CD4-positive, alpha-beta T cell treated with Interleukin-6 for 4 hours (primary cell): ENCODE measurements around the gene MYO1A.

Source experiments
- DNase-seq: peaks from one replicate; pipeline ENCODE4 v3.0.0-alpha.2; 2020; ENCODE audit warnings: mixed read lengths

The MYO1A gene

DNA sequence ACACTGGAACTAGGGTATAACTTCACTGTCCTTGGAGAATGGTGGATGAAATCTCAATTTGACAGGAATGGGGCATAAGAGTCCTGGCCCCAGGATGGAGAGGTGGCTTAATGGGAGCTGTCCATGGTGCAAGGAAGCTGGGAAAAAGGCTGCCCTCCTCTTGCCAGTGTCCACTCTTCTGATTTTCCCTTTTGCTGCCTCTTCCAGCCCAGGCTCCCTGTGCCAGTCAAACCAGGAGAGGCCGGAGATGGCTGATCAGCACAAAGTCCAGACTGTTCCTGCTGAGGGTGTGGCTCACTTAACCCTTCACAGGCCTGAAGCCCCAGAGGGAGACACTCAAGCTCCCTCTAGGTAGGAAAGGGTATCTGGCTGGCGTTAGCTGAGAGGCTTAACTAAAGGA lies at the start of gene MYO1A:
TSS of gene MYO1A (minus strand) at position 240 of the 400 bp plus-strand sequence. CDS start 1,806 bp downstream, outside the sequence.
- no peak for DNase-seq

DNA sequence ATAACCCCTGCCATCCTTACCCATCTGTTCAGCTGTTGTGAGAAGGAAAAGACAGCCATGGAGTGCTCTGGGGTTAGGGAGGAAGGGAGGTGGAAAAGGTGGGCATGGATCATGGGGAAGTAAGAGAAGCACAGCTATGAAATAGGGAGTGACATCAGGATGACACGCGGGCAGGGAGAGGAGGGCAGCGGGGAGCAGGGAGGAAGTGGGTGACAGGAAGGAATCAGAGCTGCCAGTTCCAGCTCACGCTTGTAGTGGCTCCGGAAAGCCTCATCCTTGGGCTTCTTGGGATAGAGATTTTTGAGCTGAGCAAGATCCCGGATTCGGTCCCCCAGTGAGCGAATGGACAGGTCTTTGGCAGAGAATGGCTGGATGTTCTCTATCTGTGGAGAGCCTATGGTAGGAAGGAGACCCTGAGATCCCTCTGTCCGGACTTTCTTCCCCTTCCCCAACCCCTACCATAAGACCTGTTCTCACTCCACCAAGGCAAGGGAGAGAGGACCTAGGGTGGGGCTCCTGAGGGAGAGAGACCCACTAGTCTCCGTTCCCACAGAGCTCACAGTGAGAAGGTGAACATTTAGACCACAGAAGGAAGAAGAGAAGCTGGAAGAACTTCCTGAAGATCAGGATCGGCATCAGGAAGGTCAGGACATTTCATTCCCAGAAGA lies 49.3 kb upstream of the MYO1A start:
- DNase-seq, result no peak

DNA sequence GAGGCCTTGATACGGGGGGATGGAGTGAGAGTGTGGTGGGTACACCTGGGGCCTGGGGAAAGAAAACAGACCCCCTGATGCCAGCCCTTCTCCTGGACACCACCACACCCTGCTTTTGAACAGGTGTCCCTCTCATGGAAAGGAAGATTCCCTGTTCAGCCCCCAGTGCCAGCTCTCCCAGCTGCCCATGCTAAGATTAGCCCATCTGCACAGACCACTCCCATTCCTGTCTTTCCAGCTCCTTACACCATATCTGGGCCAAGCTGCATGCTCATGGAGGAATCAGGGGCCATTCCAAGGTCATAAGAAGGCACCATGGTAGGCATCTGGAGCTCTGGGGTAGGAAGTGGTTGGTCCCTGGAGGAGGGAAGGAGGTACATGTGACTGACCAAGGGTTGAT lies 48.6 kb upstream of the MYO1A start:
- no peak for DNase-seq

DNA sequence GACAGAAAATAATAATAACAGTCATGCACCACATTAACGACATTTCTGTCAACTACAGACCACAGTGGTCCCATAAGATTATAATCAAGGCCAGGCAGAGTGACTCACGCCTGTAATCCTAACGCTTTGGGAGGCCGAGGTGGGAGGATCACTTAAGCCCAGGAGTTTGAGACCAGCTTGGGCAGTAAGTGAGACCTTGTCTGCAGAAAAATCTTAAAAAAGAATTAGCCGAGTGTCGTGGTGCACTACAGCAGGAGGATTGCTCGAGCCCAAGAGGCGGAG lies 47.6 kb upstream of the MYO1A start:
- no peak for DNase-seq

DNA sequence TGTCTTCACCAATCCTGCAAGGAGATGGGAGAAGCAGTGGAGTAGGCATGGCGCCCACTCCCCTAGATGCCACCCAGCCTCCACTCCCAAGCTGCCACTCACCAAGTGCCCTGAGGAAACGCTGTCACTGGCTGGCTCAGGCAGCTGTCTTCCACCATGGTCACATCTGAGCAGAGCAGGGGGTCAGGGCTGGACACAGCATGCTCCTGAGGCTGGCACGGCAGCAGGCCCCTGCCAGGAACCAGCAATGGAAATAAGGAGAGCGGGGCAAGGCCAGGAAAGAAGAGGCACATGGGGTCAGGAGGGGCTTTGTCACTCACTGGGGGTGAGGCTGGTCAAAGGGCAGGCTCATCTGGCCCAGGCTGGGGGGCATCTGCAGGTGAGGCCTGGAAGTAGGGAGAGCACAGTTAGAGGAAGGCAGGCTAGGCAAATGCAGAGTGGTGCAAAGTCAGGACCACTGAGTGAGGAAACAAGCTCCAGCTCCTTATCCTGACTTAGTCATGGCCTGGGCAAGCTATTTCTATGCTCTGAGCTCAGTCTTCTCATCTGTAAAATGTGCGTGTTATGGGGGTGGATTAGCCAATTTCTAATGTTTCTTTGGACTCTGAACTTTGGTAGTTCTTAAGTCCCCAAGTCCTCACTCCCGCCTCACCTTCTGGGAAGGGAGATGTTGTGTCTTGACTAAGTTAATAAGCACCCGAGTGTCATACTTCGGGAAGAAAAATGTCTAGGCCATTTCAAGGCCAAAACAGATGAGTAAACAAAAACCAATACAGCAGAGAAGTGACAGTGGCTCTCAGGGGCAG lies 47.0 kb upstream of the MYO1A start:
- no peak for DNase-seq

DNA sequence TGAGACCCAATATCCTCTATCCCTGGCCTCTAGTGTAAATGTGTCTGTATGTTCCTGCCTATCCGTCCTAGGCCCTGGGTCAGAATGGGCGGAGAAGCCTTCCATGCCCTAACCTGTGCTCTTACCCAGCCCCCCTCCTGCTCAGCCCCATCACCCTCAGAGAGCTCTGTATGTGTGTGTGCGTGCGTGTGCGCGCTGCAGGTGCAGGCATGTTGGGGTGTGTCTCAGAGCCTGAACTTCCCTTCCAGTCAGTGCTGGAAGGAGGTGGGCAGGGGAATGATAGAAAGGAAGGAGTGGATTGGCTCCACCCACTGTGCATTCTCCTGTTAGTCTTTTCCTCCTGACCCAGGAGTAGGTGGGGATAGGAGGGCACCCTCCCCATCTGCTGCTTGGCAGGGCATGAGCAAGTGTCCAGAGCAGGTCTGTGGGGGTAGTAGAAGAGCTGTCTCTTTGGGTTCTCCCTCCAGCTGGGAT lies 46.2 kb upstream of the MYO1A start:
- no peak for DNase-seq

DNA sequence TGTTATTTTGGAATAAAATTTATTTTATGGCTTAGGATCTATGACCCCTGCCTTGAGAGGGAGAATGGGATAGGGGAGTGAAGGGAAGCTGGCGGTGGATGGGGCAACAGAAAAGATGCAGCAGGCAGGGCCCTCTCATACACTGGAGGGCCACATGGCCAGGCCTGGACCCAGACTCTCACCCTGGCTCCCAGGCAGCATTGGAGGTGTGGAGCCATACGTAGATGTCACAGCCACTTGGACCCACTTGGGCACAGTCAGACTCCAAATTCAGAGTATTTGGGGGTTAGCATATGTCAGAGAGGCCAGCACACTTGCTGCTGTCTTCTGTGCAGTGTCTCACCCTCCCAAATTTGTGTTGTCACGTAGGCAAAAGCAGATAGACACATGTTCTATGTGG lies 45.5 kb upstream of the MYO1A start:
- DNase-seq, result no peak

DNA sequence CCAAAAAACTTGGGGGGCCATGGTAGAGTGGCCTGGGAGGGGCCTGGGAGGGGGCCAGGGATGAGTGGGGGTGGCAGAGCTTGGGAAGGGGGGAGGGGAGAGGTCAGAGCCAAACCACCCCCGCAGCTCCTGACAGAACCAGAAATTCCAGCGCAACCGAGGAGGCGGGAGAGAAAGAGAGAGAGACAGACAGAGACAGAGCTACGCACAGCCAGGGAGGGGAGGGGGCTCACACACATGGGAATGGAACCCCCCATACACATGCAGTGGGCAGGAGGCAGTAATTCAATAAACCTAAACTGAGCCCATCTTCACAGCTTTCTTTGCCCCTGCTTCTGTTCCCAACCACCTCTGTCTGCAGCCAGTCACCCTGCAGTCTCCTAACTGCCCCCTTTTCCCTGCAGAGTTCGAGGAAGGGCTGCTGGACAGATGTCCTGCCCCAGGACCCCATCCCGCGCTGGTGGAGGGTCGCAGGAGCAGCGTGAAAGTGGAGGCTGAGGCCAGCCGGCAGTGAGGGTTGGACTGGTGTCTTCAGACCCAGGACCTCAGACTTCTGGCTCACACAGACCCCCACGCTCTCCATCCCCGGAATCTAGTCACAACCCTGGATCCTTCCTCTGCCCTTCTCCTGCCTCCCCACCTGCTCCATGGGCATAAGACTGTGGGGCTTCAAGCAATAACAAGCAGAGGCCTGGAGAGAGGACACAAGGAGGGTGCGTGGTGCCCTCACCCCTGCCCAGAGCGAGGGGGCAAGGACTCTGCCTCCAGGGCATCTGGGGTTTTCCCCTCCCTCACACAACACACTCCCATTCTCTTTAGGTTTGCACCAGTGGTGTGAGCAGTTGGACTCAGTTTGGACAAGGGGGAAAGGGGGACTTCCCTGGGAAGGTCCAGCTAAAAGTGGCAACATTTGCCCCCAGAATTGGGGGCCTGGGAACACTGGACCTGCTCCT lies 44.6 kb upstream of the MYO1A start:
- no peak for DNase-seq

DNA sequence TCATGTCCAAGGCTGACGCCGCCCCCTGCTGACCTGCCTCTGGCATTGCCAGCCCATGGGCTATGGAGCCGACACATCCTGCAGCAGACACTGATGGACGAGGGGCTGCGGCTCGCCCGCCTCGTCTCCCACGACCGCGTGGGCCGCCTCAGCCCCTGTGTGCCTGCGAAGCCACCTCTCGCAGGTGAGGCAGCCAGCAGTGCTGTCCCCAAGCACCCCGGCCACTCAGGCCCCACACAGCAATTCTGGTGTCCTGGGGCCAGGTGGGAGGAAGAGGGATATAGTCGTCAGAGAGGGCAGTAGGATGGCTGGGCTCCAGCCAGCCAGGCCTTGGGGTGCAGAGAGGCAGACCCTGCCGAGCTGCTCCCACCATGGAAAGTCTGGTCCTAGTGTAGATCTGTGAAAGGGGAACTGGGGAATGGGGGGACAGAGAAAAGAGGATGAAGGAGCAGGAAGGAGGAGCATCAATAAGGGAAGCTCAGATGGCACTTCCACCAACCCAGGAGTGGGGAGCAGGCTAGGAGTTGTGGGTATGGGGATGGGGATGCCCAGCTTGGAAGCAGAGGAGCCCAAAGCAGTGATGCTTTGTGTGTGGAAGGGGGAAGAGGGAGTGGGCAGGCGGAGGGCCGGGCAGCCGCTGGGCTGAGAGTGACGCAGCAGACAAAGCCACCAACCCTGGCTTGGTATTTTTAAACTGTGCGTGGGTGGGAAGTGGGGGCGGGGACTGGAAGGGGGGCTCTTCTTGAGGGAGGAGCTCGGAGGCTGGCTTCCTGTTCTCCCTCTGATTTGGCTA lies 43.7 kb upstream of the MYO1A start:
- peak; percentile 78 for DNase-seq

DNA sequence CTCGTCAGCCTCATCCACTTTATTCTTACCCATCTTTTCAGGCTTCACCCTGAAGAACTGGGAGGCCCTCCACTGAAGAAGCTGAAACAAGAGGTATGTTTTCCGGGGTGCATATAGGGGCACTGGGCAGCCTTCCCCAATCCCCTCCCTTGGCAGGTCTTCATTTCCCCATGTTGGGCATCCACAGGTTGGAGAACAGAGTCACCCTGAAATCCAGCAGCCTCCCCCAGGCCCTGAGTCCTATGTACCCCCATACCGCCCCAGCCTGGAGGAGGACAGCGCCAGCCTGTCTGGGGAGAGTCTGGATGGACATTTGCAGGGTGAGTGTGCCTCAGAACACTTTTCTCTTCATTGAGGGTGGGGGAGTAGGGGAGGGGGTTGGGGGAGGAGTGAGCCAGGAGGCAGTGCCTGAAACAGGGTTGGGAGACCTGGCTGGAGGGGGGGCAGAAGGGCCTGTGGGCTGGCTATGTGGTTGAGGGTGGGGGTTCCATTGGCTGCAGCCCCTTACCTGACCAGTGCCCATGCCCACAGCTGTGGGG lies 43.0 kb upstream of the MYO1A start:
- DNase-seq, result no peak

DNA sequence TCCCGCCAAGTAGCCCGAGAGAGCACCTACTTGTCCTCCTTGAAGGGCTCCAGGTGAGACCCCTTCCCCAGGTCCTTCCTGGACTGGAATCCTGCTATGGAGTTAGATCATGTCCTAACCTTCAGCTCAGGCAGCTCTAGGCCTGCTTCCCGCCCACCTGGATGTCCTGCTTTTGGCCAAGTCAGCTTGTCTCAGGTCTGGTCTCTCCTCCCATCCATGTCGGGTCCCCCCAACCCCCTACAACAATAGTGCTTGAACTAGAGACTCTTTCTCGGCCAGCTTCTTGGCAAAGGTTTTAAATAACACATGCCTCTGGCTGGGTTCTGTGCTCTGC lies 42.6 kb upstream of the MYO1A start:
- no peak for DNase-seq

DNA sequence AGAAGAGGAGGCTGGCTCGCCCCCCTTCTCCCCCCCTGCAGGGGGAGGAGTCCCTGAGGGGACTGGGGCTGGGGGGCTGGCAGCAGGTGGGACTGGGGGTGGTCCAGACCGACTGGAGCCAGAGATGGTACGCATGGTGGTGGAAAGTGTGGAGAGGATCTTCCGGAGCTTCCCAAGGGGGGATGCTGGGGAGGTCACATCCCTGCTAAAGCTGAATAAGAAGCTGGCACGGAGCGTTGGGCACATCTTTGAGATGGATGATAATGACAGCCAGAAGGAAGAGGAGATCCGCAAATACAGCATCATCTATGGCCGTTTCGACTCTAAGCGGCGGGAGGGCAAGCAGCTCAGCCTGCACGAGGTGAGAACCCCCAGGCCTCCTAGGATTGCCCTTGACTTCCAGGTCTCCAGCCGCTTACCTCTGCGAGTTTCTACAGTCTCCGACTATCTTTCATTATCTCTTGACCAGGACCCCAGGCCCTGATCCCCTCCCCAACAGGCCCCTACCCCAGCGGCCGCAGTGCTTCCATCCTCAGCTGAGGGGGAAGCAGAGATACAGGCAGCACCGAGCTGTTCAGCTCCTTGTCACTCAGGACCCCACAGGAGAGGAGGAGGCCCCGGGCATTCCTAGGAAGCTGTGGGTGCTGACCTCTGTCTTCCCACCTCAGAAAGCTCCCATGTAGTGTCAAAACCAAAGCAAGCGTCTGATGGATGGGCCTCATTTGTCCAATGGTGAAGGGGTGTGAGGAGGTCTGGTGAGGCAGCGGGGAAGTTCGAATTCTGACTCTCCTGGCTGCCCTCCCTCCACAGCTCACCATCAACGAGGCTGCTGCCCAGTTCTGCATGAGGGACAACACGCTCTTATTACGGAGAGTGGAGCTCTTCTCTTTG lies 42.0 kb upstream of the MYO1A start:
- no peak for DNase-seq

DNA sequence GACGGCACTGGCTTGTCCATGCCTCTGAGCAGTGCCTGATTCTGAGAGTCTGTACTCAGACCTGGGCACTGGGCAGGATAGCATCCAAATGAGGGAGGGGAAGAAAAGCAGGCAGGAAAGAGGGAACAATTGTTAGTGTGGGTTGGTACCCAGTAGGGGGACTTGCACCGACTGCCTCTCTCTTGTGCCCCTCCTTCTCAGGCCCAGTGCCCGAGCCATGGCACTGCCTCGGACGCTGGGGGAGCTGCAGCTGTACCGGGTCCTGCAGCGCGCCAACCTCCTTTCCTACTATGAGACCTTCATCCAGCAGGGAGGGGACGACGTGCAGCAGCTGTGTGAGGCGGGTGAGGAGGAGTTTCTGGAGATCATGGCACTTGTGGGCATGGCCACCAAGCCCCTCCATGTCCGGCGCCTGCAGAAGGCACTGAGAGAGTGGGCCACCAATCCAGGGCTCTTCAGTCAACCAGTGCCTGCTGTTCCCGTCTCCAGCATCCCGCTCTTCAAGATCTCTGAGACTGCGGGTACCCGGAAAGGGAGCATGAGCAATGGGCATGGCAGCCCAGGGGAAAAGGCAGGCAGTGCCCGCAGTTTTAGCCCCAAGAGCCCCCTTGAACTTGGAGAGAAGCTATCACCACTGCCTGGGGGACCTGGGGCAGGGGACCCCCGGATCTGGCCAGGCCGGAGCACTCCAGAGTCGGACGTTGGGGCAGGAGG lies 41.2 kb upstream of the MYO1A start:
- DNase-seq, result no peak

DNA sequence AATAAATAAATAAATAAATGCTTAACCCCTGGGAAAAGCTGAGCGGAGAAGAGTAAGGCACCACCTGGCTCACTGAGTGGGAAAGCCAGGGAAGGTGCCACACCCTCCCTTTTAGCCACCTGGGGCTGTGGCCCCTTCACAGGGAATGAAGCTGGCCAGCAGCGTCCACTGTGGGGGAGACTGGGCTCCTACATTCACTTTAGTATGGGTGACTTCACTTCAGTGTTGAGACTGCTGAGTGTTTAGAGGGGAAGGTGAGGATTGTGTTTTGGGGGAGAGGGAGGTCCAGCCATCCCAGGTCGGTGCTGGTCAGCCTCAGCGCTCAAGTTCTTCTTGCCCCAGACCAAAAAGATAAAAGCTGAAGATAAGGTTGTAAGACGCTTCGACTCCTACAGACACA lies 40.6 kb upstream of the MYO1A start:
- no peak for DNase-seq

DNA sequence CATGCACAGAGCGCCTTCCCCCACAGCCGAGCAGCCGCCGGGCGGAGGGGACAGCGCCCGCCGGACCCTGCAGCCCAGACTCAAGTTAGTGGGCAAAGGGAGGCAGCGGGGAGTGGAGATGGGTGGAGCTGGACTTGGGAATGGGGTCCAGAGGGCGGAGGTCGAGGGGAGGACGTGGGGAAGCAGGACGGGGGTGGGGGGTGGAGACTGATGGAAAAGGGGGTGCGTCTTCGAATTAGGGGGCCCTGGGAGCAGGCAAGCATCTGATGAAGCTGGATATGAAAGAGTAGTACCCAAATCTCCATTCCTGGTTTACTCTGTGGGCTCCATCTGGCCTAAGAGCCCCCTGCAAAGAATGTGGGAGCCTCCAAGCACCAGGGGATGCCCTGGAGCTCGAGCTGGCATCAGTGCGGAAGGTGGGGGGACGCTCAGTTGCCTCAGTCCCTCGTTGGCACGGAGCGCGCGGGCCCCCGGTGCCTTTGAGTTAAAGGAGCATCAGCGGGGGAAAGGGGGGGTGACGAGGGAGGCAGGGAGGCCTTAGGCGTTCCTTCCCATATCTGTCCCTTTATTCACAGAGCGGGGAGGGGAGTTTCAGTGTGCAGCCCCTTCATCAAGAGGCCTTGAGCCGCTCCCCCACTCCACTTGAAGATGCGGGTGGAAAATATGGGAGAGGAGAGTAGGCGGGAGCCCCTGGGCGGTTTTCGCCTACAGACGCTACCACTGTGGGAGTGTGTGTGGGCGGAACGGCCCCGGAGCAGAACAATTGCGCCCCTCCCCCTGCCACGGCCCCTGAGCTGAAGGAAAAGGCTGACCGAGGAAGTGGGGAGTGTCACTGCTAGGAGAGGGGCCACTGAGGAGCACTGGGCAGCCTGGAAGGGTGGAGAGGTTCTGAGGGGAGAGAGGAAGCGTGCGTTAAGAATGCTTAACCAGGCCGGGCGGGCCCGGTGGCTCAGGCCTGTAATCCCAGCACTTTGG lies 39.6 kb upstream of the MYO1A start:
- DNase-seq, result peak; percentile 60

DNA sequence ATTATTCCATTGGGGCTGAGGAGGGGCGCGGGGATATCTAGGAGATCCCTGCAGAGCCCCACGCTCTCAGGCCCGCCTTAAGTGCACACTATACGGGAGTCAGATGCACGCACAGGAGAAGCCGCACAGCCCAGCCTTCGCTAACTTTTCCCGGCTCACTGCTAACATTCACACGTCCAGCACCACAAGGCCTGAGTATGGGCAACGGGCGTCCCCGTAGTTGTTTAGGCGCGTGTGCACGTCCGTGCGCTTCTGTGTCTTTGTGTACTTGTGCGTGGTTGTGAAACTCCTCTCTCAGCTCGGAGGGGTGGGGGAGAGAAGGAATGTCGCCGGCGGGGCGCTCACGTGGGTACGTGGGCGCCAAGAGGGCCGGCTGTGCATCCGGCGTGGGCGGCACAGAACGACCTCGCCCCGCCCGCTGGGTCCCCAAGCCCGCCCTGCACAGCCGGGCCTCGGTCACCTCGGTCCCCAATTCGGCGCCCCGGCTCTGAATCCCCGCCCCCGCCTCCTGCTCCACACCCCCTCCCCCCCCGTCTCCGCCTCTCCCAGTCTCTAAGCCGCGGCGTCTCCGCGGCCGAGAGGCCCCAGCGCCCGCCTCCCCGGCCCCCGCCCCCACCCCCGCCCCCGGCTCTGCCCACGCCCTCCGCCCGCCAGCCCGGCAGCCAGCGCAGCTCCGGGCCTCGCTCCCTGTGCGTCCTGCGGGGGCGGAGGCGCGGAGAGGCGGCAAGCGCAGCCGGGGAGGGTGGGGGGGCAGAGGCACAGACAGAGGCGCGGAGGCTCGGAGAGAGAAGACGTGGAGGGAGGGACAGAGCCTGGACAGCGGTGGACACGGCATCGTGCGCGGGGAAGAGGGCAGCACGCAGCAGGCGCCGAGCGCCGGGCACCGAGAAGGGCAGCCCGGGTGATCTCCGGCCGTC lies 38.7 kb upstream of the MYO1A start, which contains the start of gene NAB2:
TSS of gene NAB2 (plus strand) at position 761 of the 917 bp plus-strand sequence. CDS start 158 bp downstream, outside the sequence.
- DNase-seq, result peak; percentile 99

DNA sequence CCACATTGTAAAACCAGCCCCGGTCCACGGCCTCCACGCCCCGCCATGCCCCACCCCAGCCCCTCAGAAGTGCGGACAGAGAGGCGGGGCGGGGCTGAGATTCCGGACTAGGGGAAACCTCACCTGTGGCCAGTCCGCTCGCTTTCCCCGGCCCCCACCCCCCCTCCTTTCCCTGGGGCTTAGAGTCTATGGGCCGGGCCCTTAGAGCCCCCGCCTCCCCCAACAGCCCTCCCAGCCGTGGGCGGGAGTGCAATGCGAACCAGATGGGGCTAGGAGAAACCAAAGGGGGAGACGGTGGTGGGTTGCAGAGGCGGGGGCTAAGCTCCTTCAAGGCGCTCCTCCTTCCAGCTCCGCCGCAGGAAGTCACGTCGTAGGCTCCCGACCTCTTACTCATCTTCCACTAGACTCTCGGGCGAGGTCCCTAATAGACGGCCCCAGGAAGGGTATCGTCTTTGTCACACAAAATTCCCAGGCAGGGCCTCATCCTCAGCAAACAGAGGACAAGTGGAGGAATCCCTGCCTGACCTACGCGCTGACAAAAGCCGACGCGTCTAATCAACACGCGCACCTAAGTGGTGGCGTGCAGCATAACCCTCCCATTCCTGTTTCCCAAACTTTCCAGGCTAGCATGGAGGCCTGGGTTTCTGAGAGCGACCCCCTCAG lies 37.9 kb upstream of the MYO1A start:
- DNase-seq, result peak; percentile 77
